Liver (tissue), 9 donors: ENCODE data around the gene E2F2. TPM values are rescaled to one million over a fixed set of nuclear protein-coding genes. Genes with fewer than 3 reads are reported as not detected.

Experiments used
- DNase-seq: peaks from one replicate; pipeline ENCODE4 v3.0.0-alpha.2; 2017; ENCODE audit warnings: low spot score
- H3K27ac ChIP-seq, 2 donors: one replicate each; pipeline ENCODE4 v1.7.0; 2013; ENCODE audit warnings: inconsistent platforms in 2 of 2, low read length in 2 of 2, control low read depth in 1 of 2, low read depth in 1 of 2, mild to moderate bottlenecking in 1 of 2
- H3K27me3 ChIP-seq, 4 donors: one replicate each; pipeline versions ENCODE4 v1.6.1 to v1.7.0; 2013; ENCODE audit warnings: low read length in 3 of 4, inconsistent platforms in 1 of 4, mild to moderate bottlenecking in 1 of 4, moderate library complexity in 1 of 4; ENCODE audit not compliant: control insufficient read depth in 4 of 4, insufficient read depth in 4 of 4
- H3K36me3 ChIP-seq, 4 donors: one replicate each; pipeline versions ENCODE4 v1.6.1 to v1.7.0; 2013; ENCODE audit warnings: low read length in 3 of 4, mild to moderate bottlenecking in 3 of 4, low read depth in 1 of 4, moderate library complexity in 1 of 4; ENCODE audit not compliant: control insufficient read depth in 4 of 4, insufficient read depth in 3 of 4
- H3K4me1 ChIP-seq, 4 donors: one replicate each; pipeline versions ENCODE4 v1.6.1 to v1.7.0; 2013; ENCODE audit warnings: low read length in 3 of 4, mild to moderate bottlenecking in 3 of 4, moderate library complexity in 1 of 4; ENCODE audit not compliant: control insufficient read depth in 4 of 4, insufficient read depth in 4 of 4
- H3K4me3 ChIP-seq, 3 donors: one replicate each; pipeline versions ENCODE4 v1.6.1 to v1.7.0; 2013; ENCODE audit warnings: low read length in 3 of 3, control low read depth in 1 of 3, low read depth in 1 of 3, mild to moderate bottlenecking in 1 of 3
- H3K9ac ChIP-seq, 2 donors: one replicate each; pipeline ENCODE4 v1.7.0; 2013; ENCODE audit warnings: low read length in 2 of 2, mild to moderate bottlenecking in 2 of 2, moderate library complexity in 2 of 2, control low read depth in 1 of 2, low read depth in 1 of 2
- H3K9me3 ChIP-seq, 4 donors: one replicate each; pipeline versions ENCODE4 v1.6.1 to v1.7.0; 2013; ENCODE audit warnings: low read length in 3 of 4; ENCODE audit not compliant: control insufficient read depth in 4 of 4
- ATF3 ChIP-seq: IDR thresholded peaks from 2 replicates; pipeline ENCODE4 v1.6.1; 2016; ENCODE audit warnings: antibody characterized with exemption
- CTCF ChIP-seq: fragments of 150-350 bp; IDR thresholded peaks from 2 replicates; pipeline ENCODE4 v1.5.1; 2017; ENCODE audit warnings: improper control_type of control experiment, low read depth, low read length; ENCODE audit not compliant: missing input control
- EGR1 ChIP-seq, 2 donors: IDR thresholded peaks; 2 replicates each; pipeline ENCODE4 v1.6.1; 2016 to 2018; ENCODE audit warnings: antibody characterized with exemption in 2 of 2, low read depth in 2 of 2
- FOXA1 ChIP-seq: IDR thresholded peaks from 2 replicates; pipeline ENCODE4 v1.6.1; 2016; ENCODE audit warnings: antibody characterized with exemption
- FOXA2 ChIP-seq: IDR thresholded peaks from 2 replicates; pipeline ENCODE4 v1.6.1; 2016; ENCODE audit warnings: antibody characterized with exemption
- GABPA ChIP-seq, 2 donors: IDR thresholded peaks in 1 of 2; conservative IDR thresholded peaks in 1 of 2; 2 replicates each; pipeline ENCODE4 v1.6.1; 2016; ENCODE audit warnings: antibody characterized with exemption in 2 of 2, mild to moderate bottlenecking in 1 of 2, moderate library complexity in 1 of 2
- HNF4G ChIP-seq: IDR thresholded peaks from 2 replicates; pipeline ENCODE4 v1.6.1; 2016; ENCODE audit warnings: antibody characterized with exemption
- JUND ChIP-seq, 2 donors: IDR thresholded peaks; 2 replicates each; pipeline ENCODE4 v1.6.1; 2016; ENCODE audit warnings: antibody characterized with exemption in 2 of 2
- NR2F2 ChIP-seq: IDR thresholded peaks from 2 replicates; pipeline ENCODE4 v1.6.1; 2016; ENCODE audit warnings: antibody characterized with exemption
- RAD21 ChIP-seq, 2 donors: IDR thresholded peaks; 2 replicates each; pipeline ENCODE4 v1.6.1; 2016; ENCODE audit warnings: antibody characterized with exemption in 2 of 2, mild to moderate bottlenecking in 2 of 2
- REST ChIP-seq: IDR thresholded peaks from 2 replicates; pipeline ENCODE4 v1.6.1; 2016; ENCODE audit warnings: antibody characterized with exemption, mild to moderate bottlenecking
- RXRA ChIP-seq, 2 donors: IDR thresholded peaks; 2 replicates each; pipeline ENCODE4 v1.6.1; 2017 to 2018; ENCODE audit warnings: antibody characterized with exemption in 2 of 2, mild to moderate bottlenecking in 1 of 2
- SP1 ChIP-seq: IDR thresholded peaks from 2 replicates; pipeline ENCODE4 v1.6.1; 2018; ENCODE audit warnings: antibody characterized with exemption, mild to moderate bottlenecking
- TAF1 ChIP-seq: conservative IDR thresholded peaks from 2 replicates; pipeline ENCODE4 v1.6.1; 2016; ENCODE audit warnings: antibody characterized with exemption, mild to moderate bottlenecking
- YY1 ChIP-seq: IDR thresholded peaks from 2 replicates; pipeline ENCODE4 v1.6.1; 2016; ENCODE audit warnings: antibody characterized with exemption, mild to moderate bottlenecking
- ZBTB33 ChIP-seq: IDR thresholded peaks from 2 replicates; pipeline ENCODE4 v1.6.1; 2016; ENCODE audit warnings: antibody characterized with exemption
- WGBS: extraction: QIAGEN DNeasy Blood & Tissue Kit; methylation state at CpG from one replicate; pipeline ENCODE4 v1.1.7; 2013; 5-methylcytosine and 5-hydroxymethylcytosine counted together
- polyA plus RNA-seq, 2 donors: library from polyadenylated mRNA; stranded (reverse) in 1 of 2; unstranded in 1 of 2; fragments of 200-250 nt in 1 of 2; fragments of >200 nt in 1 of 2; fragmentation: Nextera tagmentation in 1 of 2; extraction: Ambion mirVana in 1 of 2; gene quantifications; one replicate each; pipeline versions ENCODE4 v1.2.1 to v1.2.3, GENCODE V29; 2013 to 2015
- total RNA-seq, 2 donors: library from RNA; depleted of rRNA; stranded (reverse); fragments of >200 nt; gene quantifications; one replicate each; pipeline ENCODE4 v1.2.3, GENCODE V29; 2014
- donor health status: healthy.
- donor health status: healthy.
- donor health status: healthy.
- donor health status: healthy.
- donor health status: healthy.

The E2F2 gene
- total and polyA plus RNA-seq, 4 donors = 0.08 to 79.9 (median 0.44) TPM

GRCh38 chr1:23576338-23577055 is 45.5 kb upstream of the E2F2 start:
- Histone ChIP-seq H3K27me3 (no peaks in the 10 kb centered on the region), H3K9ac (no peak overlapping the region), H3K36me3 (no peaks in the 10 kb centered on the region), H3K9me3 (no peaks in the 10 kb centered on the region), H3K4me3 (no peak overlapping the region), H3K4me1 (no peaks in the 10 kb centered on the region), H3K27ac (peak overlapping the region; percentile 30 to 31)
- no peak for TF ChIP-seq EGR1 (IDR thresholded peaks at IDR 0.05; ENCODE audit: low read depth in 2 of 2)
- no peak for TF ChIP-seq FOXA1
- no peak for TF ChIP-seq CTCF
- no peak for TF ChIP-seq RAD21 (IDR thresholded peaks at IDR 0.05)
- no peak for TF ChIP-seq YY1
- TF ChIP-seq HNF4G = no peak
- no peak for TF ChIP-seq TAF1
- no peak for TF ChIP-seq ZBTB33
- no peak for TF ChIP-seq RXRA (IDR thresholded peaks at IDR 0.05)
- no peak for TF ChIP-seq JUND (IDR thresholded peaks at IDR 0.05)
- no peak for TF ChIP-seq SP1
- 85% methylated on average over 7 of the region's 7 CpGs for WGBS
- no peak for DNase-seq

GRCh38 chr1:23575226-23575810 is 44.3 kb upstream of the E2F2 start:
- TF ChIP-seq HNF4G (no peak), REST (no peak), YY1 (no peak), NR2F2 (no peak), TAF1 (no peak), ATF3 (no peak), ZBTB33 (no peak), EGR1 (IDR thresholded peaks at IDR 0.05; ENCODE audit: low read depth in 2 of 2) (no peak), FOXA2 (no peak), CTCF (no peak), RAD21 (IDR thresholded peaks at IDR 0.05) (no peak), GABPA (IDR thresholded peaks at IDR 0.05 in 1 of 2, conservative IDR thresholded peaks at IDR 0.05 in 1 of 2) (no peak)
- no peaks in the 10 kb centered on the region for H3K36me3 ChIP-seq
- H3K4me3 ChIP-seq = no peak overlapping the region
- H3K4me1 ChIP-seq = no peaks in the 10 kb centered on the region
- DNase-seq = no peak
- H3K9me3 ChIP-seq = no peaks in the 10 kb centered on the region
- no peaks in the 10 kb centered on the region for H3K27me3 ChIP-seq
- no peak overlapping the region for H3K27ac ChIP-seq
- no peak overlapping the region for H3K9ac ChIP-seq
- 90% methylated on average over 5 of the region's 5 CpGs for WGBS
